ENCODE data around the gene TEP1. TPM values are rescaled to one million over a fixed set of nuclear protein-coding genes. Genes with fewer than 3 reads are reported as not detected.

TEP1 gene
- total and polyA plus RNA-seq, 2 of the 13 experiments (the other 11 are each of a cell fraction or from before 2014, with no cell fraction given): 11.0 to 12.8 TPM

- intact Hi-C loops (cut with micrococcal nuclease; ENCODE audit: unreplicated experiment): no loop called here
- Histone ChIP-seq H4K20me1 (ENCODE audit: insufficient read depth, low read length) (no peaks in the 10 kb centered on the region), H3K27ac (ENCODE audit: extremely low read length, insufficient read depth, low read length) (no peak overlapping the region), H3K4me1 (ENCODE audit: insufficient read depth, low read length) (peaks cover 8% of the 10 kb centered on the region), H2AFZ (ENCODE audit: low read length) (no peak overlapping the region), H3K27me3 (ENCODE audit: control insufficient read depth in 1 of 2, insufficient read depth in 2 of 2, low read length in 2 of 2) (no peaks in the 10 kb centered on the region), H3K79me2 (ENCODE audit: insufficient read depth, low read length) (no peaks in the 10 kb centered on the region), H3K9me3 (ENCODE audit: low read length) (no peaks in the 10 kb centered on the region), H3K4me2 (ENCODE audit: low read depth, low read length) (no peak overlapping the region), H3K36me3 (replicated peaks in 1 of 2; ENCODE audit: control insufficient read depth in 1 of 2, insufficient read depth in 2 of 2, low read length in 2 of 2) (peaks cover 24 to 36% of the 10 kb centered on the region in 2 experiments; a peak in 4 of 5 replicates), H3K9ac (ENCODE audit: insufficient read depth, low read depth, low read length) (no peak overlapping the region), H3K4me3 (replicated peaks in 1 of 3; ENCODE audit: insufficient read depth in 1 of 3, low read depth in 2 of 3, low read length in 3 of 3) (no peak overlapping the region)
- DNase-seq (ENCODE audit: low spot score) (no peak), ATAC-seq (no peak), FAIRE-seq (no peak)
- in situ Hi-C loops (cut with HindIII; ENCODE audit: extremely low pct_ligation_motif_present, low pct_unique_long_range_greater_than_20kb): no loop called here
- WGBS (ENCODE audit: low lambda C conversion rate): 84% methylated on average over 7 of the region's 7 CpGs
- no TSS peak for BruUV-seq (replicated peaks)
- ChIA-PET POLR2A (no interaction called here), CTCF (ENCODE audit: low intra/inter-chr PET ratio, low total read pairs) (no interaction called here)
- TF ChIP-seq NCOR1 (IDR thresholded peaks at IDR 0.05; ENCODE audit: borderline replicate concordance, low read length) (no peak), ZNF496 (CRISPR knock-in tag; IDR thresholded peaks at IDR 0.05; ENCODE audit: insufficient replicate concordance) (no peak), ZNF430 (CRISPR knock-in tag; IDR thresholded peaks at IDR 0.05) (no peak), MYPOP (CRISPR knock-in tag; IDR thresholded peaks at IDR 0.05) (no peak), JUN (CRISPR knock-in tag; IDR thresholded peaks at IDR 0.05) (no peak), HINFP (CRISPR knock-in tag; IDR thresholded peaks at IDR 0.05; ENCODE audit: low read depth) (no peak), SALL2 (CRISPR knock-in tag; IDR thresholded peaks at IDR 0.05) (no peak), SMAD3 (CRISPR knock-in tag; IDR thresholded peaks at IDR 0.05) (no peak), ZNF724P (CRISPR knock-in tag; IDR thresholded peaks at IDR 0.05; ENCODE audit: borderline replicate concordance) (no peak), ATF2 (CRISPR knock-in tag; IDR thresholded peaks at IDR 0.05) (no peak), ZNF180 (CRISPR knock-in tag; IDR thresholded peaks at IDR 0.05; ENCODE audit: borderline replicate concordance, low read depth) (no peak), ATF7-NPFF (CRISPR knock-in tag; IDR thresholded peaks at IDR 0.05; ENCODE audit: low read depth) (no peak), ZNF18 (CRISPR knock-in tag; IDR thresholded peaks at IDR 0.05; ENCODE audit: insufficient replicate concordance) (no peak), ZNF280B (CRISPR knock-in tag; IDR thresholded peaks at IDR 0.05; ENCODE audit: borderline replicate concordance) (no peak), ZNF580 (CRISPR knock-in tag; IDR thresholded peaks at IDR 0.05; ENCODE audit: borderline replicate concordance, low read depth) (no peak), RFX1 (IDR thresholded peaks at IDR 0.05) (no peak), BRD4 (CRISPR knock-in tag; IDR thresholded peaks at IDR 0.05) (no peak)
Measured at GRCh38 chr14:20381341-20381740, 32.0 kb downstream of the TEP1 start.
